DMS 273 (cell line): ENCODE measurements around the gene LINC01488.

ENCODE experiments used
- DNase-seq: peaks from one replicate; lab custom pipeline; 2025; ENCODE audit not compliant: unreplicated experiment; lab: John Stamatoyannopoulos, UW

LINC01488 gene

DNA sequence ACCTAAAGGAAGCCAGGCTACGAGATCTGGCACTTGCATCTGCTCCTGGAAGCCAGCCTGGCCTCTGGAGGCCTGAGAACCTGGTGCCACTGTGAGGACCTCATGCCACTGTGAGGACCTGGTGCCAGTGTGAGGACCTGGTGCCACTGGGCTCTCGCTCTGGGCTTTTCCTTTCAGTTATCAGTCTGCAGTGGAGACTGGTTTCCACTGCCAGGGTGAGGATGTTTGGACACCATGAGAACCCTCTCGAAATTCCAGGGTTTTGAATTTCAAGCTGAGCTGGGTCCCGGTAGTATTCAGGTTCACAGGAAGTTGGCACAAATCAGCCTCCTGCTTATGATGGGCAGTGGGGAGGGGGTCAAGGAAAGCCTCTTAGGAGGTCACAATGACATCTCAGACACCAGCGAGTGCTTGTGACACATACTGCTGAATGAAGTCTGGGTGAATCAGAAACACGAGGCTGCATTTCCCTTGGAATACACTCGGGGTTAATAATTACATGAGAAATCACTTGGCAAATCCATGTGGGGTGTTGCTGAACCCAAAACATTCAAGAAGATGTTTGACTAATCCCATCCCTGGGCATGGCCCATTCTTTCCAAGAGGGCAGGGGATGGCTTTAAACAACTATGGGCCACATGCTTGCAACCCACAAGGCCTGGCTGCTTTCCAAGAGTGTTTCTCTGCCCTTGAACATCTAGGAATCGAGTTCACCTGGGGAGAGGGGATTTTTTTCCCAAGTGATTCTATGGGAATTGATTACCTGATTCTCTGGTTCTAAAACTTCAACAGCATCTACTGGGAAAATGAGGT is 60.2 kb downstream of the LINC01488 start:
- no peak for DNase-seq

DNA sequence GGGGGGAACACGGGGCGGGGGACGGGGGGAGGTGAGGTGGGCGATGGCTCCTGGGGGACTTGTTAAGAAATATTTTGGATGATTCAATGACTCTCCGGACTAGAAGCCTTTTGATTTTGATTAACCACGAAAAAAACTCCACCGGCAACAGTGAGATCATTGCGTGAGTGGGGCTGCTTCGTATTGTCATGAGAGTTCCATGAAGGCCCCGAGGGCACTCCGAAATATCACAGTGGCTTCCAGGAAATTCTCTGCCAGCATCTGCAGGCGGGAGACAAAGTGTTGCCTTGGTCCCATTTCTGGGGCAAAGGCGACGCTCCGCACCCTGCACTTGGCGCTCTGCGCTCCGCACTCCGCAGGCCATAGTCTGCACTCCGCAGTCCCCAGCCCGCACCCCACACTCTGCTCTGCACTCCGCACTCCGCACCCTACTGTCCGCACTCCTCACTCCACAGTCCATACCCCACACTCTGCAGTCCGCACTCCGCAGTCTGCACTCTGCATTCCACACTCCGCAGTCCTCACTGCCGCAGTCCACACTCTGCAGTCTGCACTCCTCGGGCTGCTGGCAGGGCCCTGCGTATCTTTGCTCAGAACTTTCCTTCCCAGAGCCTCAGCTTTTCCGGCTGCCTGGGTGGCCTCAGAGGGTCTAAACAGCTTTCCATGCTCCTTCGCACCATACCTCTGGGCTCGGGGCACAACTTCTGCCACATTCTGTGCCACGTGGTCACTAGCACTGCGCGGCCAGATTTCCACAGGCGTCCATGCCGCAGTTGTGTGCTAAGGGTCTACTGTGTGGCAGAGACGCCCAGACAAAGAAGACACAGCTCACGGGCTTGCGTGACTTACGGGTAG is 61.1 kb downstream of the LINC01488 start:
- DNase-seq = no peak
